Choroid plexus epithelial cell (primary cell): Measurements from ENCODE around the gene MLXIP.
"Not testable (repeated sequence)": the region's sequence is repeated elsewhere in the genome, so short reads cannot be mapped to it uniquely, and the experiment has no call there.

Experiments
- DNase-seq: peaks from one replicate; pipeline ENCODE4 v3.0.0-alpha.2; 2010; ENCODE audit warnings: low read depth
- H3K4me3 ChIP-seq: 2 replicates; pipeline ENCODE4 v1.5.1; 2011; ENCODE audit warnings: low read depth, mild to moderate bottlenecking, control low read depth, low read length, moderate library complexity
- TF ChIP-seq, protein P1 (sequence below): conservative IDR thresholded peaks from 2 replicates; pipeline ENCODE4 v1.5.1; 2011; ENCODE audit warnings: low read depth, mild to moderate bottlenecking, control low read depth, inconsistent platforms, low read length, moderate library complexity

The MLXIP gene

DNA sequence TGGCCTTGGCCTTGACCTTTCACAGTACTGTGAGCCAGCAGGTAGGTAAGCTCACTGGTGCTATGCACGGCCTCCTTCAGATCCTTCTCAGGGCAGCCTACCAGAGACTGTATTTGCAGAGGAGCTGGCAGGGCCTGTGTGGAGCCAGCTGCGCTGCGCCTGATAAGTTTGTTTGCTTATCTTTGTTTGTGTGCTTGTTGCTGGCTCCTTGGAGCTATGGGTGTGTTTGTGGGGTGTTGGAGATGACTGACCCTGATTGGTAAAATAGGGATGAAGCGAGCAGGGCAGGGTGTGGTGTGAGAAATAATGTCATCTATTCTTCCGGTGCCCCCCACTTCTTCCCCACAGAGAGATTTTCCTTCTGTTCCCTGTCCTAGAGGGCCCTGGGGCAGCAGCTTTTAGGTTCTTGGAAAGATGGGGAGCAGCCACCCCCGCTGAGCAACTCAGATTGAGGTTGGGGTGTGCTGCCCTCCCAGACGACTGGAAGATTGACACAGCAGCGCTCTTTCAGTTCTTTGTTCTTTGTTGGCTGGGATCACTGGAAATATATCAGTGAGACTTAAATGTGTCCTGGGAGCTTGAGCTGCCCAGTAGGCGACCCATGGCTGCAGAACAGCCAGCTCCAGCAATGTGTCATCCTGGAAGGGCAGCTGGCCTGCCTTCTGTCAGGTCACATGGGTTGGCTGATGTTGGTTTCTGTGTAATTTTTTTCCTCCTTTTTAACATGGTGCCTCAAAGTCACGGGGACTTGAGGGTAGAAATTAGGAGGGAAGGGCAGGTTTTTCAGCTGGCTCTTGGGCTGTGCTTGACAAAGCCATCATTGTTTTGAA lies 19.6 kb downstream of the MLXIP start:
- DNase-seq: peak; percentile 59
- TF ChIP-seq, protein P1, sequence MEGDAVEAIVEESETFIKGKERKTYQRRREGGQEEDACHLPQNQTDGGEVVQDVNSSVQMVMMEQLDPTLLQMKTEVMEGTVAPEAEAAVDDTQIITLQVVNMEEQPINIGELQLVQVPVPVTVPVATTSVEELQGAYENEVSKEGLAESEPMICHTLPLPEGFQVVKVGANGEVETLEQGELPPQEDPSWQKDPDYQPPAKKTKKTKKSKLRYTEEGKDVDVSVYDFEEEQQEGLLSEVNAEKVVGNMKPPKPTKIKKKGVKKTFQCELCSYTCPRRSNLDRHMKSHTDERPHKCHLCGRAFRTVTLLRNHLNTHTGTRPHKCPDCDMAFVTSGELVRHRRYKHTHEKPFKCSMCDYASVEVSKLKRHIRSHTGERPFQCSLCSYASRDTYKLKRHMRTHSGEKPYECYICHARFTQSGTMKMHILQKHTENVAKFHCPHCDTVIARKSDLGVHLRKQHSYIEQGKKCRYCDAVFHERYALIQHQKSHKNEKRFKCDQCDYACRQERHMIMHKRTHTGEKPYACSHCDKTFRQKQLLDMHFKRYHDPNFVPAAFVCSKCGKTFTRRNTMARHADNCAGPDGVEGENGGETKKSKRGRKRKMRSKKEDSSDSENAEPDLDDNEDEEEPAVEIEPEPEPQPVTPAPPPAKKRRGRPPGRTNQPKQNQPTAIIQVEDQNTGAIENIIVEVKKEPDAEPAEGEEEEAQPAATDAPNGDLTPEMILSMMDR: no peak
- H3K4me3 ChIP-seq: no peak overlapping the region

DNA sequence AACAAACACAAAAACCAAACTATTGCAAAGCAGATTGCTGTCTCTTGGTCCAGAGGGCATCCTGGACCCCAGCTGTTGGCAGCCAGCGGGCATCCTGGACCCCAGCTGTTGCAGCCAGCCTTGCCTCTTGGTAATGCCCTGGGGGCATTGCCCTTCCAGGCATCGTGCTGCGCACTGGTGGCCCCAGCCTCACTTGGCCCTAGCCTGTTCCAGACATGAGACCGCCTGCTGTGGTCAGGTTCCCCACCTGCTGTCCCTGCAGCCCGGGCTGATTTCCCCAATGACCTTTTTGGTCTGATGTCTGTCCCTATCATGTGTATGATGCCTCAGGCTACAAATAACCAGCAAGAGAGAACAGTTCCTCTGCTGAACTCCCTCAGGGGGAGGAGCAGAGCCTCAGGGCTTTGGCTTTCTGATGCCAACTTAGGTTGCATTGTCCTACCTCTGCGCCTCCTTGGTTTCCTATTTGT lies 20.8 kb downstream of the MLXIP start:
- no peak for DNase-seq
- TF ChIP-seq, protein P1: no peak
- H3K4me3 ChIP-seq: no peak overlapping the region

DNA sequence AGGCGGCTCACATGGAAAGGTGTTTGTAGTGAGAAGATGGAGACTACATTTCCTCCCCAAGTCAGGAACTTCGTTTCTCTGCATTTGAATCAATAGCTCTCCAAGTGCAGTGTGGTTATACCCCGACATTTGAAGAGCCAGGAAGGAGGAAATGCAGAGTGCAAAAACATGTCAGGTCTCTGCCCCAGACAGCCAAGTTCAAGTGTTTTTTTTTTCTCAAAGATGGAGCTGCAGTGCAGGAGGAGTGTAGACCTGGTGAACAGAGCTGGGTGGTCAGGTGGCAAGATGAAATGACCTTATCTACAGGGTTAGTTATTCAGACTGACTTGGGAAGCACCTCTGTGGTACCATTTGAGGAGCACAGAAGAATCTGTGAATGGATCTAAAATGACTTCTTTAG lies 21.3 kb downstream of the MLXIP start:
- no peak for DNase-seq
- no peak overlapping the region for H3K4me3 ChIP-seq
- TF ChIP-seq, protein P1: no peak

GRCh38 chr12:122100568-122100967 lies 22.0 kb downstream of the MLXIP start:
- DNase-seq: no peak
- TF ChIP-seq, protein P1: no peak
- H3K4me3 ChIP-seq: no peak overlapping the region

GRCh38 chr12:122102331-122102730 lies 23.8 kb downstream of the MLXIP start:
- H3K4me3 ChIP-seq: no peak overlapping the region
- TF ChIP-seq, protein P1: no peak
- no peak for DNase-seq

DNA sequence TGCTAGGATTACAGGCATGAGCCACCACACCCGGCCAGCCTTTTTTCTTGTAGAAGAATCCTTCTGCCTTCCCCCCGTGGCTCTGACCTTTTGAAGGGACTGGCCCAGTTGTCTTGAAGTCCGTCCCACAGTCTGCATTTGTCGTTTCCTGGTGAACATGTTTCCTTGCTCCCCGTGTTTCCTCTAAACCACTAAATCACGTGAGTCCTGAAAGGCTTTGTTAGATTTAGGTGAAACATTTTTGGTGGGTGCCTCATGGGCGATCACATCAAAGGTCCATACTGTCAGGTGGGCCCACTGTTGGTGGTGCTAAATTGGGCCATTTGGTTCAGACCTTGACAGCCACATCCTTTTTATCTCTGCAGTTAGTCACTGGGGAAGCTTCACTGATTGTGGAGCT lies 26.3 kb downstream of the MLXIP start:
- TF ChIP-seq, protein P1: no peak
- no peak for DNase-seq
- H3K4me3 ChIP-seq: no peak overlapping the region

GRCh38 chr12:122105496-122105895 lies 26.9 kb downstream of the MLXIP start:
- H3K4me3 ChIP-seq, DNase-seq: not testable (repeated sequence)
